ENCODE results near the gene KLHL7. TPM values are rescaled to one million over a fixed set of nuclear protein-coding genes. Genes with fewer than 3 reads are reported as not detected.

The KLHL7 gene
- total RNA-seq, 1 experiment from 2014 or later: 33.8 TPM

DNA sequence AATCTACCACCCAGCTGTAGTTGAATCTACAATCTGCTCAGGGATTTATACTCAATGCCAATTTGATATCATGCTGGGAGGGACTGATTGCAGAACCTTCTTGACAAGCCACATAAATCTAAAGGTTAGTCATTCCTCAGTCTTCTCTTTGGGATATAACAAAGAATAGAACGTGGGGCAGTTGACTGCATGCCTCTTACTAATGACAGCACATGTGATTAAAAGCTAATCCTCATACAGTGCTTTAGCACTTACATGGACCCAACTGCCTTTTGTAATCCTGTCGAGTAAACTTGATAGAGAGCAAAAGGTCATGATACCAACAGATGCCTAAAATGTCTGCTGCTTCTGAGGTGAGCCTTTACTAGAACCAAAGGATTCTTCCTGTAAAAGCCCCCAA is 12.3 kb downstream of the KLHL7 start:
- intact Hi-C loops (cut with micrococcal nuclease; ENCODE audit: unreplicated experiment) (no loop called here), in situ Hi-C loops (cut with HindIII; ENCODE audit: low pct_unique_long_range_greater_than_20kb, low sequenced_read_pairs) (no loop called here)
- no peaks in the 10 kb centered on the region for H3K36me3 ChIP-seq (ENCODE audit: control insufficient read depth, insufficient read depth, low read length)
- H3K27me3 ChIP-seq (ENCODE audit: control insufficient read depth, insufficient read depth, low read length): no peaks in the 10 kb centered on the region
- DNase-seq (ENCODE audit: low read depth, low spot score) (no peak), ATAC-seq (no peak)
- no peaks in the 10 kb centered on the region for H3K4me1 ChIP-seq (ENCODE audit: control insufficient read depth, insufficient read depth, low read length)
- no peak overlapping the region for H3K4me3 ChIP-seq (ENCODE audit: low read depth in 2 of 2, low read length in 2 of 2)
- H3K9me3 ChIP-seq (ENCODE audit: control insufficient read depth, insufficient read depth, low read depth, low read length): no peaks in the 10 kb centered on the region
- no peak overlapping the region for H3K27ac ChIP-seq (ENCODE audit: low read length)
- ChIA-PET CTCF (no interaction called here), POLR2A (no interaction called here)
- no TSS peak for BruUV-seq (replicated peaks)
- no peak for TF ChIP-seq POLR2AphosphoS5 (IDR thresholded peaks at IDR 0.05; ENCODE audit: low read depth, low read length)
- TF ChIP-seq, protein P1, sequence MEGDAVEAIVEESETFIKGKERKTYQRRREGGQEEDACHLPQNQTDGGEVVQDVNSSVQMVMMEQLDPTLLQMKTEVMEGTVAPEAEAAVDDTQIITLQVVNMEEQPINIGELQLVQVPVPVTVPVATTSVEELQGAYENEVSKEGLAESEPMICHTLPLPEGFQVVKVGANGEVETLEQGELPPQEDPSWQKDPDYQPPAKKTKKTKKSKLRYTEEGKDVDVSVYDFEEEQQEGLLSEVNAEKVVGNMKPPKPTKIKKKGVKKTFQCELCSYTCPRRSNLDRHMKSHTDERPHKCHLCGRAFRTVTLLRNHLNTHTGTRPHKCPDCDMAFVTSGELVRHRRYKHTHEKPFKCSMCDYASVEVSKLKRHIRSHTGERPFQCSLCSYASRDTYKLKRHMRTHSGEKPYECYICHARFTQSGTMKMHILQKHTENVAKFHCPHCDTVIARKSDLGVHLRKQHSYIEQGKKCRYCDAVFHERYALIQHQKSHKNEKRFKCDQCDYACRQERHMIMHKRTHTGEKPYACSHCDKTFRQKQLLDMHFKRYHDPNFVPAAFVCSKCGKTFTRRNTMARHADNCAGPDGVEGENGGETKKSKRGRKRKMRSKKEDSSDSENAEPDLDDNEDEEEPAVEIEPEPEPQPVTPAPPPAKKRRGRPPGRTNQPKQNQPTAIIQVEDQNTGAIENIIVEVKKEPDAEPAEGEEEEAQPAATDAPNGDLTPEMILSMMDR (IDR thresholded peaks at IDR 0.05): no peak
- TF ChIP-seq, protein P2, sequence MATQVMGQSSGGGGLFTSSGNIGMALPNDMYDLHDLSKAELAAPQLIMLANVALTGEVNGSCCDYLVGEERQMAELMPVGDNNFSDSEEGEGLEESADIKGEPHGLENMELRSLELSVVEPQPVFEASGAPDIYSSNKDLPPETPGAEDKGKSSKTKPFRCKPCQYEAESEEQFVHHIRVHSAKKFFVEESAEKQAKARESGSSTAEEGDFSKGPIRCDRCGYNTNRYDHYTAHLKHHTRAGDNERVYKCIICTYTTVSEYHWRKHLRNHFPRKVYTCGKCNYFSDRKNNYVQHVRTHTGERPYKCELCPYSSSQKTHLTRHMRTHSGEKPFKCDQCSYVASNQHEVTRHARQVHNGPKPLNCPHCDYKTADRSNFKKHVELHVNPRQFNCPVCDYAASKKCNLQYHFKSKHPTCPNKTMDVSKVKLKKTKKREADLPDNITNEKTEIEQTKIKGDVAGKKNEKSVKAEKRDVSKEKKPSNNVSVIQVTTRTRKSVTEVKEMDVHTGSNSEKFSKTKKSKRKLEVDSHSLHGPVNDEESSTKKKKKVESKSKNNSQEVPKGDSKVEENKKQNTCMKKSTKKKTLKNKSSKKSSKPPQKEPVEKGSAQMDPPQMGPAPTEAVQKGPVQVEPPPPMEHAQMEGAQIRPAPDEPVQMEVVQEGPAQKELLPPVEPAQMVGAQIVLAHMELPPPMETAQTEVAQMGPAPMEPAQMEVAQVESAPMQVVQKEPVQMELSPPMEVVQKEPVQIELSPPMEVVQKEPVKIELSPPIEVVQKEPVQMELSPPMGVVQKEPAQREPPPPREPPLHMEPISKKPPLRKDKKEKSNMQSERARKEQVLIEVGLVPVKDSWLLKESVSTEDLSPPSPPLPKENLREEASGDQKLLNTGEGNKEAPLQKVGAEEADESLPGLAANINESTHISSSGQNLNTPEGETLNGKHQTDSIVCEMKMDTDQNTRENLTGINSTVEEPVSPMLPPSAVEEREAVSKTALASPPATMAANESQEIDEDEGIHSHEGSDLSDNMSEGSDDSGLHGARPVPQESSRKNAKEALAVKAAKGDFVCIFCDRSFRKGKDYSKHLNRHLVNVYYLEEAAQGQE (IDR thresholded peaks at IDR 0.05; ENCODE audit: insufficient read depth in 1 of 2, low read depth in 2 of 2, low read length in 1 of 2): no peak
- TF ChIP-seq TCF7L2 (IDR thresholded peaks at IDR 0.05; ENCODE audit: low read depth, low read length): no peak
- no peak for TF ChIP-seq SIN3A (IDR thresholded peaks at IDR 0.05; ENCODE audit: borderline replicate concordance, insufficient read depth, low read depth, low read length)

- H3K4me1 ChIP-seq (ENCODE audit: control insufficient read depth, insufficient read depth, low read length): no peaks in the 10 kb centered on the region
- CTCF ChIA-PET: no interaction called here
- no peak overlapping the region for H3K4me3 ChIP-seq (ENCODE audit: low read depth in 2 of 2, low read length in 2 of 2)
- BruUV-seq (replicated peaks): no TSS peak
- intact Hi-C loops (cut with micrococcal nuclease; ENCODE audit: unreplicated experiment): no loop called here
- H3K9me3 ChIP-seq (ENCODE audit: control insufficient read depth, insufficient read depth, low read depth, low read length): no peaks in the 10 kb centered on the region
- ATAC-seq (no peak), DNase-seq (ENCODE audit: low read depth, low spot score) (no peak)
- H3K27ac ChIP-seq (ENCODE audit: low read length): no peak overlapping the region
- TF ChIP-seq, protein P1 (IDR thresholded peaks at IDR 0.05): no peak
- TF ChIP-seq SIN3A (IDR thresholded peaks at IDR 0.05; ENCODE audit: borderline replicate concordance, insufficient read depth, low read depth, low read length): no peak
- TF ChIP-seq POLR2AphosphoS5 (IDR thresholded peaks at IDR 0.05; ENCODE audit: low read depth, low read length): no peak
- no peak for TF ChIP-seq TCF7L2 (IDR thresholded peaks at IDR 0.05; ENCODE audit: low read depth, low read length)
- TF ChIP-seq, protein P2 (IDR thresholded peaks at IDR 0.05; ENCODE audit: insufficient read depth in 1 of 2, low read depth in 2 of 2, low read length in 1 of 2): no peak
- no peaks in the 10 kb centered on the region for H3K36me3 ChIP-seq (ENCODE audit: control insufficient read depth, insufficient read depth, low read length)
- H3K27me3 ChIP-seq (ENCODE audit: control insufficient read depth, insufficient read depth, low read length): no peaks in the 10 kb centered on the region
- in situ Hi-C loops (cut with HindIII; ENCODE audit: low pct_unique_long_range_greater_than_20kb, low sequenced_read_pairs): no loop called here
- POLR2A ChIA-PET: no interaction called here
Measured at GRCh38 chr7:23120106-23120505, 14.5 kb downstream of the KLHL7 start.
